ENCODE results near the gene ERICH2.

Gene ERICH2

GRCh38 chr2:170739048-170739447, 31.1 kb upstream of the ERICH2 start:
- no peaks in the 10 kb centered on the region for H4K20me1 ChIP-seq (ENCODE audit: insufficient read depth)
- H3K79me2 ChIP-seq (ENCODE audit: insufficient read depth, low read depth): no peaks in the 10 kb centered on the region
- no peak overlapping the region for H3K4me2 ChIP-seq
- no peaks in the 10 kb centered on the region for H3K27me3 ChIP-seq (ENCODE audit: insufficient read depth, low read depth)
- H3K4me3 ChIP-seq (IDR thresholded peaks at IDR 0.05; ENCODE audit: insufficient read depth, low read depth, low read length): no peak overlapping the region
- H3K36me3 ChIP-seq (ENCODE audit: insufficient read depth): no peaks in the 10 kb centered on the region
- no peak overlapping the region for H3K9ac ChIP-seq
- H3K27ac ChIP-seq: no peak overlapping the region
- H3K4me1 ChIP-seq (ENCODE audit: low read depth, poor library complexity, severe bottlenecking): no peaks in the 10 kb centered on the region
- H2AFZ ChIP-seq (ENCODE audit: low read depth): no peak overlapping the region
- no peak for TF ChIP-seq CTCF (conservative IDR thresholded peaks at IDR 0.05; ENCODE audit: low read depth, low read length)

GRCh38 chr2:170739507-170740046, 30.6 kb upstream of the ERICH2 start:
- Histone ChIP-seq H3K27me3 (ENCODE audit: insufficient read depth, low read depth) (no peaks in the 10 kb centered on the region), H3K36me3 (ENCODE audit: insufficient read depth) (no peaks in the 10 kb centered on the region), H3K4me3 (IDR thresholded peaks at IDR 0.05; ENCODE audit: insufficient read depth, low read depth, low read length) (no peak overlapping the region), H4K20me1 (ENCODE audit: insufficient read depth) (no peaks in the 10 kb centered on the region), H3K79me2 (ENCODE audit: insufficient read depth, low read depth) (no peaks in the 10 kb centered on the region), H3K27ac (no peak overlapping the region), H2AFZ (ENCODE audit: low read depth) (no peak overlapping the region), H3K4me2 (no peak overlapping the region), H3K9ac (no peak overlapping the region), H3K4me1 (ENCODE audit: low read depth, poor library complexity, severe bottlenecking) (no peaks in the 10 kb centered on the region)
- TF ChIP-seq CTCF (conservative IDR thresholded peaks at IDR 0.05; ENCODE audit: low read depth, low read length): no peak

- H3K27ac ChIP-seq: no peak overlapping the region
- no peak for TF ChIP-seq CTCF (conservative IDR thresholded peaks at IDR 0.05; ENCODE audit: low read depth, low read length)
- H3K36me3 ChIP-seq (ENCODE audit: insufficient read depth): no peaks in the 10 kb centered on the region
- H3K9ac ChIP-seq: no peak overlapping the region
- no peaks in the 10 kb centered on the region for H3K4me1 ChIP-seq (ENCODE audit: low read depth, poor library complexity, severe bottlenecking)
- H3K27me3 ChIP-seq (ENCODE audit: insufficient read depth, low read depth): no peaks in the 10 kb centered on the region
- H3K79me2 ChIP-seq (ENCODE audit: insufficient read depth, low read depth): no peaks in the 10 kb centered on the region
- H3K4me3 ChIP-seq (IDR thresholded peaks at IDR 0.05; ENCODE audit: insufficient read depth, low read depth, low read length): no peak overlapping the region
- no peaks in the 10 kb centered on the region for H4K20me1 ChIP-seq (ENCODE audit: insufficient read depth)
- no peak overlapping the region for H3K4me2 ChIP-seq
- H2AFZ ChIP-seq (ENCODE audit: low read depth): no peak overlapping the region
Observed at GRCh38 chr2:170740660-170741059, 29.5 kb upstream of the ERICH2 start.

GRCh38 chr2:170742000-170742399, 28.2 kb upstream of the ERICH2 start:
- H3K36me3 ChIP-seq (ENCODE audit: insufficient read depth): no peaks in the 10 kb centered on the region
- no peaks in the 10 kb centered on the region for H3K79me2 ChIP-seq (ENCODE audit: insufficient read depth, low read depth)
- no peaks in the 10 kb centered on the region for H3K27me3 ChIP-seq (ENCODE audit: insufficient read depth, low read depth)
- TF ChIP-seq CTCF (conservative IDR thresholded peaks at IDR 0.05; ENCODE audit: low read depth, low read length): no peak
- no peaks in the 10 kb centered on the region for H3K4me1 ChIP-seq (ENCODE audit: low read depth, poor library complexity, severe bottlenecking)
- no peak overlapping the region for H2AFZ ChIP-seq (ENCODE audit: low read depth)
- H4K20me1 ChIP-seq (ENCODE audit: insufficient read depth): no peaks in the 10 kb centered on the region
- no peak overlapping the region for H3K4me3 ChIP-seq (IDR thresholded peaks at IDR 0.05; ENCODE audit: insufficient read depth, low read depth, low read length)
- no peak overlapping the region for H3K27ac ChIP-seq
- no peak overlapping the region for H3K4me2 ChIP-seq
- H3K9ac ChIP-seq: no peak overlapping the region
